Measurements from ENCODE around the gene CADPS. TPM values are rescaled to one million over a fixed set of nuclear protein-coding genes. Genes with fewer than 3 reads are reported as not detected.

The CADPS gene
- total RNA-seq, 2 experiments from 2014 or later: 61.3 to 68.6 TPM

DNA sequence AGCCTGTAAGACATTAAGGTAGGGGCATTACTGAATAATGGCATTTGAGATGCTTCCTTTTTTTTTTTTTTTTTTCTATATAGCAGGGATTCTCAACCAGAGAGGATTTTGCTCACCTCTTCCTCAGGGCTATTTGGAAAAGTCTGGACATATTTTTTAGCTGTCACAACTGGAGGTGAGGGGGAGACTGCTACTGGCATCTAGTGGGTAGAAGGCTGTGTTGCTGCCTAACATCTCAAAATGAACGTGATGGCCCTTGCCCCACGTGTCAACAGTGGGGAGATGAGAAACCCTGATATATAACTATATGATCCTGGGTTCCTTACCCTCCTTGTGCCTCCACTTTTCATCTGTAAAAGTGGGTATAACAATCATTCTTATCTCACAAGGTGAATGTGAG lies 71.9 kb downstream of the CADPS start:
- H3K9me3 ChIP-seq (ENCODE audit: low read length): no peaks in the 10 kb centered on the region
- TF ChIP-seq, protein P1, sequence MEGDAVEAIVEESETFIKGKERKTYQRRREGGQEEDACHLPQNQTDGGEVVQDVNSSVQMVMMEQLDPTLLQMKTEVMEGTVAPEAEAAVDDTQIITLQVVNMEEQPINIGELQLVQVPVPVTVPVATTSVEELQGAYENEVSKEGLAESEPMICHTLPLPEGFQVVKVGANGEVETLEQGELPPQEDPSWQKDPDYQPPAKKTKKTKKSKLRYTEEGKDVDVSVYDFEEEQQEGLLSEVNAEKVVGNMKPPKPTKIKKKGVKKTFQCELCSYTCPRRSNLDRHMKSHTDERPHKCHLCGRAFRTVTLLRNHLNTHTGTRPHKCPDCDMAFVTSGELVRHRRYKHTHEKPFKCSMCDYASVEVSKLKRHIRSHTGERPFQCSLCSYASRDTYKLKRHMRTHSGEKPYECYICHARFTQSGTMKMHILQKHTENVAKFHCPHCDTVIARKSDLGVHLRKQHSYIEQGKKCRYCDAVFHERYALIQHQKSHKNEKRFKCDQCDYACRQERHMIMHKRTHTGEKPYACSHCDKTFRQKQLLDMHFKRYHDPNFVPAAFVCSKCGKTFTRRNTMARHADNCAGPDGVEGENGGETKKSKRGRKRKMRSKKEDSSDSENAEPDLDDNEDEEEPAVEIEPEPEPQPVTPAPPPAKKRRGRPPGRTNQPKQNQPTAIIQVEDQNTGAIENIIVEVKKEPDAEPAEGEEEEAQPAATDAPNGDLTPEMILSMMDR (conservative IDR thresholded peaks at IDR 0.05; ENCODE audit: low read length): peak; percentile 82
- TF ChIP-seq EZH2phosphoT487 (IDR thresholded peaks at IDR 0.05; ENCODE audit: borderline replicate concordance, low read depth, low read length): no peak
- peak overlapping the region; percentile 44 for H3K4me2 ChIP-seq (ENCODE audit: low read length)
- H4K20me1 ChIP-seq (ENCODE audit: insufficient read depth, low read length): no peaks in the 10 kb centered on the region
- peak; percentile 80 for DNase-seq (ENCODE audit: low spot score)
- H3K36me3 ChIP-seq (ENCODE audit: insufficient read depth, low read length): no peaks in the 10 kb centered on the region
- ChIA-PET POLR2A (interaction anchor here (0.6 to 36.5 kb wide), 12 partner anchors 0 to 390 kb away, joined by 3 to 961 read pairs (median 8); no protein-coding TSS in a partner anchor), CTCF (ENCODE audit: unreplicated experiment) (interaction anchor here (0.7 to 2.7 kb wide), 5 partner anchors 8 to 137 kb away, joined by 3 to 17 read pairs (median 4); no protein-coding TSS in a partner anchor)
- H3K4me1 ChIP-seq (ENCODE audit: insufficient read depth, low read length, poor library complexity, severe bottlenecking): peaks cover 95% of the 10 kb centered on the region
- no TSS peak for BruUV-seq (replicated peaks)
- H3K79me2 ChIP-seq (ENCODE audit: insufficient read depth, low read depth, low read length): no peaks in the 10 kb centered on the region
- intact Hi-C loops (cut with micrococcal nuclease; ENCODE audit: unreplicated experiment): loop anchor here (1.0 to 2.0 kb wide), 3 partner anchors 72 to 180 kb away; partner anchors contain the start of gene CADPS
- H3K27ac ChIP-seq (ENCODE audit: low read depth, low read length, poor library complexity, severe bottlenecking): peak overlapping the region; percentile 75
- no peaks in the 10 kb centered on the region for H3K9me2 ChIP-seq (ENCODE audit: insufficient read depth, low read length)
- no peak overlapping the region for H3K4me3 ChIP-seq (ENCODE audit: low read depth, low read length, poor library complexity, severe bottlenecking)
- peak overlapping the region; percentile 61; the same call in 1 of the 2 replicates for H2AFZ ChIP-seq (ENCODE audit: low read length)

DNA sequence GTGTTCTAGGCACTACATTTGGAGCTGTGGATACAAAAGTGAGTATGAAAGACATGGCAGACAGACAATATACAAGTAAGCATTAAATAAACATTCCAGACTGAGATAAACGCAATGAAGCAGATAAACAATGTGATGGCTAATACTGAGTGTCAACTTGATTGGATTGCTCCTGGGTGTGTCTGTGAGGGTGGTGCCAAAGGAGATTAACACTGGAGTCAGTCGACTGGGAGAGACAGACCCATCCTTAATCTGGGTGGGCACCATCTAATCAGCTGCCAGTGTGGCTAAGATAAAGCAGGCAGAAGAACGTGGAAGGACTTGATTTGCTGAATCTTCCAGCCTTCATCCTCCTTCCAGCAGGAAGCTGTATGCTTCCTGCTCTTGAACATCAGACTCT lies 77.2 kb downstream of the CADPS start:
- CTCF ChIA-PET (ENCODE audit: unreplicated experiment): interaction anchor here (0.6 to 1.5 kb wide), 2 partner anchors 23 to 125 kb away, joined by 3 to 6 read pairs; no protein-coding TSS in a partner anchor

More for the DNA sequence above, 77.2 kb downstream of the CADPS start:
- no peak for DNase-seq (ENCODE audit: low spot score)
- BruUV-seq (replicated peaks): no TSS peak
- Histone ChIP-seq H3K36me3 (ENCODE audit: insufficient read depth, low read length) (0 out of 2 replicates have a peak, but pooled peaks cover 8% of the 10 kb centered on the region), H3K27ac (ENCODE audit: low read depth, low read length, poor library complexity, severe bottlenecking) (peak overlapping the region; percentile 88), H3K79me2 (ENCODE audit: insufficient read depth, low read depth, low read length) (no peaks in the 10 kb centered on the region; the same call in 1 of the 2 replicates), H2AFZ (ENCODE audit: low read length) (no peak overlapping the region; the same call in 1 of the 2 replicates), H3K4me1 (ENCODE audit: insufficient read depth, low read length, poor library complexity, severe bottlenecking) (peaks cover 99% of the 10 kb centered on the region), H3K4me2 (ENCODE audit: low read length) (no peak overlapping the region), H3K9me3 (ENCODE audit: low read length) (no peaks in the 10 kb centered on the region; the same call in 1 of the 2 replicates), H3K9me2 (ENCODE audit: insufficient read depth, low read length) (no peaks in the 10 kb centered on the region), H3K4me3 (ENCODE audit: low read depth, low read length, poor library complexity, severe bottlenecking) (no peak overlapping the region), H4K20me1 (ENCODE audit: insufficient read depth, low read length) (no peaks in the 10 kb centered on the region)
- no peak for TF ChIP-seq EZH2phosphoT487 (IDR thresholded peaks at IDR 0.05; ENCODE audit: borderline replicate concordance, low read depth, low read length)
- TF ChIP-seq, protein P1 (conservative IDR thresholded peaks at IDR 0.05; ENCODE audit: low read length): no peak
- intact Hi-C loops (cut with micrococcal nuclease; ENCODE audit: unreplicated experiment): loop anchor here (2.0 kb wide), 2 partner anchors 75 kb away; no protein-coding TSS in a partner anchor
- POLR2A ChIA-PET: interaction anchor here (0.7 to 31.6 kb wide), 13 partner anchors 11 to 296 kb away, joined by 3 to 961 read pairs (median 5); no protein-coding TSS in a partner anchor

Data from OCI-LY7 (cell line).